Measurements from ENCODE around the gene IL3.

The IL3 gene

DNA sequence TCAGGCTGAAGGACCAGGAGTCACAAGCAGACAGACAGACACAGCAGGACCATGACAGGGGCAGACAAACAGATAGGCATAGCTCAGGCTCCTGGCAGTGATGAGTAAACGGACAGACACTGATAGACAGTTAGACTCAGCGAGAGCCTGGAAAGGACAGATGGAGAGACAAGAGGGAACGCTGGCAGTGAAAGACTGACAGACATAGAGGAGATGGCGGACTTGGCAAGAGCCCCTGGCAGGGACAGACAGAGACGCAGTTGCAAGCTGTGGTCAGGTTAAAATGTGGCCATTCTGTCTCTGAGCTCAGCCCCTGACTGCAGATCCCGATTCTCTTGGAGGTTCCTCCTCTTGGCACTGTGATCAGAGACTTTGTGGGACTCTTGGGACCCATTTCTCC lies 26.7 kb downstream of the IL3 start:
- H3K4me3 ChIP-seq (ENCODE audit: low read depth, low read length), result no peak overlapping the region
- in situ Hi-C loops (cut with HindIII; ENCODE audit: low sequenced_read_pairs), result no loop called here
- TF ChIP-seq CTCF (IDR thresholded peaks at IDR 0.05; ENCODE audit: low read depth, low read length, missing control alignments), result no peak
- no peak for DNase-seq (ENCODE audit: low read depth)

DNA sequence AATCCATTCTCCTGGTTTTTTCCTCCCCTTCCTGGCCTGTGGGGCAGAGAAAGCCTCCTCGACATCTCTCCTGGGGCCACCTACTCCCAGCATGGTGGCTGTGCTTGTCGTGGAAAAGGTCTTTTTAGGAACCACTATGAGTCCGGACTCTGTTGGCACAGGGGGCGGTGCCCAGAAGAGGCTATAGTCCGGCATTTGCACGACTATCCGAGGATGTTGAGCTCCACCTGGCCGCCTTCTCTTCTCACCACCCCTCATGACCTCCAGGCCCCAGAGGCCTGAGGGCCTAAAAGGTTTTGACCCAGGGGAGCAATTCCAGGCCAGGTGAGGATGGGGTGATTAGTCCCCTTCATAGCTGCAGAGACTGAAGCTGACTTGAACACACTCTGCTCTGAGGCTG lies 27.2 kb downstream of the IL3 start:
- in situ Hi-C loops (cut with HindIII; ENCODE audit: low sequenced_read_pairs), result no loop called here
- TF ChIP-seq CTCF (IDR thresholded peaks at IDR 0.05; ENCODE audit: low read depth, low read length, missing control alignments), result no peak
- H3K4me3 ChIP-seq (ENCODE audit: low read depth, low read length), result no peak overlapping the region
- DNase-seq (ENCODE audit: low read depth), result no peak

- H3K4me3 ChIP-seq (ENCODE audit: low read depth, low read length), result no peak overlapping the region
- TF ChIP-seq CTCF (IDR thresholded peaks at IDR 0.05; ENCODE audit: low read depth, low read length, missing control alignments), result no peak
- in situ Hi-C loops (cut with HindIII; ENCODE audit: low sequenced_read_pairs), result no loop called here
- DNase-seq (ENCODE audit: low read depth), result no peak
These were observed 28.9 kb downstream of the IL3 start for GRCh38 chr5:132089363-132089762.

- no peak overlapping the region for H3K4me3 ChIP-seq (ENCODE audit: low read depth, low read length)
- DNase-seq (ENCODE audit: low read depth), result peak; percentile 83
- in situ Hi-C loops (cut with HindIII; ENCODE audit: low sequenced_read_pairs), result no loop called here
- TF ChIP-seq CTCF (IDR thresholded peaks at IDR 0.05; ENCODE audit: low read depth, low read length, missing control alignments), result no peak
These were observed 29.7 kb downstream of the IL3 start for GRCh38 chr5:132090107-132090506.

DNA sequence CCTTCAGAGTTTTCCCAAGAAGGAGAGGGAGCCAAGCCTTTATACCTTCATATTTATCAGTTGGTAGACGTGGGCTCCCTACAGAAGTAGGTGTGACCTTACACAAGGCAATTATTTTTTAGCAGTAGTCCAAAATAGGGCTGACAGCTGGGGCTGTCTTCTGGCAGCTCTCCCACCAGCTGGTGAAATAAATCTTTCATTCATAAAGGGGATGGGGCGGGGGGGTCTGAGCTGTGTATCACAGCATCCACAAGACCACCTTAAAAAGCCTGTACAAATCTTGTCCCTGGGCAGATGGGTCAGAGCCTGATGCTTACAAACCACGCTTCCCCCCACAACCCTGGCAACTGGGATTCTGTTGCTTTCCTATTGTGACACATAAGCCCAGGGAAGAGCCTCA lies 32.8 kb downstream of the IL3 start:
- no peak overlapping the region for H3K4me3 ChIP-seq (ENCODE audit: low read depth, low read length)
- in situ Hi-C loops (cut with HindIII; ENCODE audit: low sequenced_read_pairs), result no loop called here
- DNase-seq (ENCODE audit: low read depth), result no peak
- TF ChIP-seq CTCF (IDR thresholded peaks at IDR 0.05; ENCODE audit: low read depth, low read length, missing control alignments), result no peak

DNA sequence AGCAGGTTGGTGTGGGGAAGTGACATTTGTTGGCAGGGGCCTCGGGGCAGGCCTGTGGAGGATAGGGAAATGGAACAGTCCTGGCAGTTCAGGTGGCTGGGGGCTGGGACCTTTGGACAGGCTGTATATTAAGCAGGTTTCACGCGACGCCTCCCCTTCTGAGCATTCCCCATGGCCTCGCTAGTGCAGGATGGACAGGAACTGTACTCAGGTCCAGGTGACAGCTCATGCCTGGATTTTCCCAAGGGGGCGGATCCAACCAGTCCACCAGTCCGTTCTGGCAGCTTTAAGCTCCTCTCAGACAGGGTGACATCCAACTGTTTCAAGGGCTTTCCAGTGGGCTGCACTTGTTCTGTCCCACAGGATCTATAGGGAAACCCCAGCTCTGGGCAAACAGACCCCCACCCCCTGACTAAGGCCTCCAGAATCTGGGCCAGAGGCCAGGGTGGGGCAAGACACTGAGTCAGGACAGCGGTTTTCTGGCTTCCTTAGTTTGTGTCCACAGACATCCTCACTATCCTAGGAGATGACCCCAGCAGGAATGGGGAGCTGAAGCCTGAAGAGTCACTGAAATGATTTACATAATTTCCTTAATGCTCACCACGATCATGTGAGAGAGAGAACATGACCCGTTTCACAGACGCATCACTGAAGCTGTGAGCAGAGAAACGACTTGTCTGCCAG lies 34.1 kb downstream of the IL3 start:
- in situ Hi-C loops (cut with HindIII; ENCODE audit: low sequenced_read_pairs), result no loop called here
- TF ChIP-seq CTCF (IDR thresholded peaks at IDR 0.05; ENCODE audit: low read depth, low read length, missing control alignments), result no peak
- DNase-seq (ENCODE audit: low read depth), result peak; percentile 53
- no peak overlapping the region for H3K4me3 ChIP-seq (ENCODE audit: low read depth, low read length)
